HK-2 (cell line): ENCODE results near the gene SMIM5.

ENCODE experiments used
- DNase-seq: peaks from one replicate; pipeline ENCODE4 v3.0.0-alpha.2; 2018; ENCODE audit not compliant: unreplicated experiment

Gene SMIM5

GRCh38 chr17:75667825-75668224 is 34.6 kb downstream of the SMIM5 start:
- DNase-seq = no peak

- DNase-seq = no peak
Measured at GRCh38 chr17:75668489-75668888, 35.3 kb downstream of the SMIM5 start.

DNA sequence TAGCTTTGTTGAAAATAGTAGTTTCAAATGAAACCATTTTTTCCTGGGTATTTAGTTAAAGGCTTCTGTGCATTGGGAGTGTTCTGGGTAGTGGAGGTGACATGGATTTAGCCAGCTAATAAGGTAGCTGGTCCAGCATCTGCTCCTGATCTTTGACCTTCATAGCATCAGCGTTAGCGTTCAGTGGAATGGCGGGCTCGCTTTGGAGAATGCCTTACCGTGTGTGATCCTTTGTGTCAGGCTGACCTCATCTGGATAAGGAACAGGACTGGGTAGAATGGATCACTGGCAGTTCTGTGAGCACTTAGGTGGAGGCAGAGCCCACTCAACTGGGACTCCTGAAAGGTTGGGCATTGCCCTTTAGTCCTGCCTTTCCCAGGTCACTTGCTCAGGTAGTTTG is 37.6 kb downstream of the SMIM5 start:
- no peak for DNase-seq

- DNase-seq = no peak
Measured at GRCh38 chr17:75672011-75672410, 38.8 kb downstream of the SMIM5 start.

DNA sequence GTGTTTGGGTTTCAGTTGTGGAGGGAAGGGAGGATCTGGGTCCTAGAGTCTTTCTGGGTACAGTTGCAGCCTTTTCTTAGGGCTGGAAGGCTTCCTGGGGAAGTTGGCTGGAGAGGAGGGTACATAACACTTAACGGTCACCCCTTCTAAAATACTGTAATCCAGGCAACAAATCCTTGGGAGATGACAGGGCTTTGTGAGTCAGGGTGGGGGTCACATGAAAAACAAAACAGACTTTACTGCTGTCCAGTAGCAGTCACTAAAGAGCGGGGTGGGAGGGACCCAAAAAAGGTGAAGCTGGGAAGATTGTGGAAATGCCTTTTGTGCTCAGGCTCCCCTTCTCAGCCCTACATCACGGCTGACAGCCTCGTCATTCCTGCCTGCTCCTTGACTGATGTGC is 40.3 kb downstream of the SMIM5 start:
- DNase-seq = no peak

DNA sequence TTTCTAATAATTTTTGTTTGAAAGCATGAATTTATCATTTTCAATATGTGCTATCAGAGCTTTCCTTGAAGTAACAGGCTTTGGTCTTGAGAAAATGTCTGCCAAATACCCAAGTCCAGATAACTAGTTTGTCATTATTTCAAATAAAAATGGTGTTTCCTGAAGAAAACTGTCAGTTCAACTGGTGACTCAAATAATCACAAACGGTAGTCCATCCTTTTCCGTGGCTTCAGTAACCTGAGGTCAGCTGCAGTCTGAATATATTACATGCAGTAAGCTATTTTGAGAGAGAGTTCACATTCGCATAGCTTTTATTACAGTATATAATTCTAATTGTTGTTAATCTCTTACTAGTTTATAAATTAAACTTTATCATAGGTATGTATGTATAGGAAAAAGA is 43.2 kb downstream of the SMIM5 start:
- no peak for DNase-seq

DNA sequence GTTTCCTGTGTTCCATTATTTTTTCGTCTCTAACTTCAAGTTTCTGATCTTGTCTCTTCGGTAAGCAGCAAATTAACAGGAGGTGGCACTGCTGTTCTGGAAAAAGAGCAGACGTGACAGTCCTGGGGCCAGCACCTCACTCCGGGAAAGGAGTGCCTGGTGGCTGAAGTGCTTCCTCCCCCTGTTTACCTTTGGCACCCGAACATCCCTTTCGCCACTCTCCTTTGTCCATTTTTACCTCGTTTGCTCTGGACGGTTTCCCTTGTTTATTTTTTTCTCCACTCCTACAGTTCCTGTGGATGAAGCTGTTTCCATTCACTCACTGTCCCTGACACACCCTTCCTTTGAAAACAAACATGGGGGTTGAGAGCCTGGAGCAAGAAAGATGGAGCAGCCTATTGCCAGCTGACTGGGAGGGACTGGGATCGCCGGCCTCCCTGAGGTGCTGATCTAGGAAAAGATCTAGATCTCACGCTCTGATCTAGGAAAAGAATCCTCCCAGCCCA is 46.5 kb downstream of the SMIM5 start:
- DNase-seq = no peak

GRCh38 chr17:75680431-75680830 is 47.2 kb downstream of the SMIM5 start:
- no peak for DNase-seq

GRCh38 chr17:75681289-75681688 is 48.1 kb downstream of the SMIM5 start:
- DNase-seq = no peak

DNA sequence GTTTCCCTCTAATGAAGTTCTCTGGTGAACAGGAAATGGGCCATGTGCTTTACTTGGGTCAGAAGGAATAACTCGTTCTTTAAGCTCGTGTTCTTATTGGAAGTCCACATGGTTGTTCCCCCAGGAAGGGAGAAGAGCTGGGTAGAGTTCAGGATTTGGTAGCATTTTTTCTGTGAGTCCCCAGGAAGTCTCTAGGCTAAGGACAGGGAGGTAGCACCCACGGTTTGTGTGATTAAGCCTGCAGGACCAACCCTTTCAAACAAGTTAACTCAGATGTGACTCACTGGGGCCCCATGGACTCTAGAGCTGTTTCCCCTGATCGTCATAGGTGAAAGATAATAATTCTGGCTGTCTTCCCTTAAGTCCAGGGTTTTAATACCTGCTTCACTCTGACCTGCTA is 50.3 kb downstream of the SMIM5 start:
- peak; percentile 54 for DNase-seq

DNA sequence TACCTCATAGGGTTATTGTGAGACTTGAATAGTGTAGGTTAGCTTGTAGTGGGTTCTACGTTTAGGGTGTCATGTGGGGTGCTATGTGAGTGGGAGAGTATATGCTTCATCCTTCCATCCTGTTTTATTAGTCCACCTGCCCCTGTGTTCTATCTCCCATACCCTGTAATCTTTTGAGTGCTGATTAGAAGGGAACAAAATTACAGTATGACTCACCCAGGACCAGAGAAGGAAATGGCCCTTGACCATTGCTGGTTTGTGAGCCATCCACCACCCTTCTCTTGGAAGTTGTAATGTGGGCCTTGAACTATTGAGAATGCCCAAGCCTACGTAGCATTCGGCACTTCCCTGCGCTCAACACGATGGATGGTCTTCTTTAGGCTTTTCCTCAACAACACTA is 51.0 kb downstream of the SMIM5 start:
- no peak for DNase-seq

GRCh38 chr17:75684924-75685323 is 51.7 kb downstream of the SMIM5 start:
- no peak for DNase-seq

- DNase-seq = no peak
Measured at GRCh38 chr17:75685499-75685898, 52.3 kb downstream of the SMIM5 start.

GRCh38 chr17:75688209-75688825 is 55.1 kb downstream of the SMIM5 start:
- DNase-seq = no peak

GRCh38 chr17:75689441-75689873 is 56.2 kb downstream of the SMIM5 start:
- DNase-seq = no peak
